ENCODE data around the gene HECTD3.

GRCh38 chr1:44964396-44964795, 46.7 kb downstream of the HECTD3 start:
- TF ChIP-seq GATA2 (IDR thresholded peaks at IDR 0.05; ENCODE audit: low read depth, low read length) (no peak), GATA3 (IDR thresholded peaks at IDR 0.05; ENCODE audit: low read depth, low read length) (no peak)
